ENCODE results near the gene ADIG. TPM values are rescaled to one million over a fixed set of nuclear protein-coding genes. Genes with fewer than 3 reads are reported as not detected.

The ADIG gene
- polyA plus RNA-seq, 4 donors: not detected

DNA sequence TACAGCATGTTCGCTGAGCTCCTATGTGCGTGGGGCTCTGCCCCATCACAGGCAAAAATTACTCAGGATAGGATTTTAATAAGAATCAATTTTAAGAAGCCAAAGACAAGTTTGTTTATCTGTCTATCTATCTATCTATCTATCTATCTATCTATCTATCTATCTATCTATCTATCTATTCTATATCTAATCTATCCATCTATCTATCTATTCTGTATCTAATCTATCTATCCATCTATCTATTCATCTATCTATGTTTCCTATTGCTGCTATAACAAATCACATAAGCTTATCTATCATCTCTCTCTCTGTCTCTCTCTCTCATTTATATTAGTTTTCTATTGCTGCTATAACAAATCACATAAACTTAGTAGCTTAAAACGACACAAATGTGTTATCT lies 22.3 kb downstream of the ADIG start:
- Histone ChIP-seq H3K27ac (ENCODE audit: low read depth in 1 of 3, low read length in 2 of 3) (no peak overlapping the region), H3K4me1 (ENCODE audit: control insufficient read depth in 3 of 3, insufficient read depth in 2 of 3, low read depth in 1 of 3, low read length in 2 of 3) (no peaks in the 10 kb centered on the region), H3K9me3 (ENCODE audit: control insufficient read depth in 2 of 2, insufficient read depth in 1 of 2, low read depth in 1 of 2, low read length in 1 of 2) (no peaks in the 10 kb centered on the region), H3K27me3 (ENCODE audit: control insufficient read depth in 3 of 3, insufficient read depth in 3 of 3, low read length in 3 of 3) (peaks cover 0 to 41% (median 29%) of the 10 kb centered on the region in 3 donors), H3K36me3 (ENCODE audit: control insufficient read depth in 3 of 3, insufficient read depth in 2 of 3, low read depth in 1 of 3, low read length in 3 of 3) (no peaks in the 10 kb centered on the region), H3K4me3 (ENCODE audit: low read depth in 1 of 3, low read length in 3 of 3) (no peak overlapping the region)
- WGBS, 3 donors: 60 to 76% (median 73%) methylated on average over 3 of the region's 3 CpGs
- FAIRE-seq (no peak), DNase-seq (no peak)

DNA sequence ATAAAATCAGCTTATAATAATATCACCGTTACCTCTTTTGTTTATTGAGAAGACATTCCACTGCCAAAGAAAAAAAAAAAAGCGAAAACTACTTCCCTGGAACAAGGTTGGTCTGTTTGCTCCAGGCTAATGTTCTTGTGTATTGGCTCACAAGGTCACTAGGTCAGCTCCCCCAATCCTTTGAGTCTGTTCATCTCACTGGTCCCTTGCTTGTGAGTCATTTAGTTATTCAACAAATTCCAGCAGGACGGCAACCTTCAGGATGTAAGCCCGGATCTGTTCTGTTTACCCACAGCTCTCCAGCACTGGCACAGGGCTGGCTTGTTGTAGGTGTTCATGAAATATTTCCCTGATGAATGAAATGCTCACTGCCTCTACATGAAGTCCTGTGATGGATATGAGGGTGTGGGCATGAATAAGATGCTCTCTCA lies 23.9 kb downstream of the ADIG start:
- Histone ChIP-seq H3K27ac (ENCODE audit: low read depth in 1 of 3, low read length in 2 of 3) (no peak overlapping the region), H3K27me3 (ENCODE audit: control insufficient read depth in 3 of 3, insufficient read depth in 3 of 3, low read length in 3 of 3) (peaks cover 0 to 38% (median 30%) of the 10 kb centered on the region in 3 donors), H3K9me3 (ENCODE audit: control insufficient read depth in 2 of 2, insufficient read depth in 1 of 2, low read depth in 1 of 2, low read length in 1 of 2) (no peaks in the 10 kb centered on the region), H3K4me3 (ENCODE audit: low read depth in 1 of 3, low read length in 3 of 3) (no peak overlapping the region), H3K4me1 (ENCODE audit: control insufficient read depth in 3 of 3, insufficient read depth in 2 of 3, low read depth in 1 of 3, low read length in 2 of 3) (no peaks in the 10 kb centered on the region), H3K36me3 (ENCODE audit: control insufficient read depth in 3 of 3, insufficient read depth in 2 of 3, low read depth in 1 of 3, low read length in 3 of 3) (no peaks in the 10 kb centered on the region)
- no peak for DNase-seq
- no peak for FAIRE-seq
- WGBS, 3 donors: 28 to 40% (median 37%) methylated on average over 4 of the region's 4 CpGs

- DNase-seq (no peak), FAIRE-seq (no peak)
- Histone ChIP-seq H3K9me3 (ENCODE audit: control insufficient read depth in 2 of 2, insufficient read depth in 1 of 2, low read depth in 1 of 2, low read length in 1 of 2) (no peaks in the 10 kb centered on the region), H3K4me3 (ENCODE audit: low read depth in 1 of 3, low read length in 3 of 3) (no peak overlapping the region), H3K4me1 (ENCODE audit: control insufficient read depth in 3 of 3, insufficient read depth in 2 of 3, low read depth in 1 of 3, low read length in 2 of 3) (no peaks in the 10 kb centered on the region), H3K27ac (ENCODE audit: low read depth in 1 of 3, low read length in 2 of 3) (no peak overlapping the region), H3K27me3 (ENCODE audit: control insufficient read depth in 3 of 3, insufficient read depth in 3 of 3, low read length in 3 of 3) (peaks cover 0 to 21% (median 17%) of the 10 kb centered on the region in 3 donors), H3K36me3 (ENCODE audit: control insufficient read depth in 3 of 3, insufficient read depth in 2 of 3, low read depth in 1 of 3, low read length in 3 of 3) (no peaks in the 10 kb centered on the region)
- WGBS, 3 donors: 36 to 56% (median 49%) methylated on average over 12 of the region's 12 CpGs
Measured at GRCh38 chr20:38607351-38607750, 26.4 kb downstream of the ADIG start.

DNA sequence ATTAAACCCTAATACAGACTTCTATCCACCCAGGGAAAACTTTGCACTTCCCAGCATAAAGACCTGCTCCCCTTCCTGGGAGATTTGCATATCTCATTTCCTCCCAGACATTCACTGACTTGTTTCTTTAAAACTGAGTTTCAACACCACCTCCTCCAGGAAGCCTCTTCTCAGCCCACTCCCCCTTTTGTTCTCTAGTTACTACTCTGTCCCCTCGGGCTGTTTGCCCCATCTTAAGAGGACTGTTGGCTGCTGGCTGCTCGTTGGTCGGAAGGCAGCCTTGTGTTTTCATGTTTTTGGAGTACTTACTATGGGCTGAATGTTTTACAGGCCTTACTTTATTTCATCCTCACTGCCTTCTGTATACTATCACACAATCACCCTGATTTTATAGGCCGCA lies 27.2 kb downstream of the ADIG start:
- FAIRE-seq (no peak), DNase-seq (no peak)
- H3K36me3 ChIP-seq (ENCODE audit: control insufficient read depth in 3 of 3, insufficient read depth in 2 of 3, low read depth in 1 of 3, low read length in 3 of 3): no peaks in the 10 kb centered on the region
- H3K4me1 ChIP-seq (ENCODE audit: control insufficient read depth in 3 of 3, insufficient read depth in 2 of 3, low read depth in 1 of 3, low read length in 2 of 3): no peaks in the 10 kb centered on the region
- H3K9me3 ChIP-seq (ENCODE audit: control insufficient read depth in 2 of 2, insufficient read depth in 1 of 2, low read depth in 1 of 2, low read length in 1 of 2): no peaks in the 10 kb centered on the region
- WGBS, 3 donors: 70 to 75% (median 72%) methylated on average over 4 of the region's 4 CpGs
- peaks cover 0 to 17% (median 17%) of the 10 kb centered on the region in 3 donors for H3K27me3 ChIP-seq (ENCODE audit: control insufficient read depth in 3 of 3, insufficient read depth in 3 of 3, low read length in 3 of 3)
- H3K27ac ChIP-seq (ENCODE audit: low read depth in 1 of 3, low read length in 2 of 3): no peak overlapping the region
- no peak overlapping the region for H3K4me3 ChIP-seq (ENCODE audit: low read depth in 1 of 3, low read length in 3 of 3)

GRCh38 chr20:38609815-38610214 lies 28.8 kb downstream of the ADIG start:
- H3K27ac ChIP-seq (ENCODE audit: low read depth in 1 of 3, low read length in 2 of 3): no peak overlapping the region
- 77 to 84% (median 84%) methylated on average over 4 of the region's 4 CpGs for WGBS, 3 donors
- no peak for FAIRE-seq

DNA sequence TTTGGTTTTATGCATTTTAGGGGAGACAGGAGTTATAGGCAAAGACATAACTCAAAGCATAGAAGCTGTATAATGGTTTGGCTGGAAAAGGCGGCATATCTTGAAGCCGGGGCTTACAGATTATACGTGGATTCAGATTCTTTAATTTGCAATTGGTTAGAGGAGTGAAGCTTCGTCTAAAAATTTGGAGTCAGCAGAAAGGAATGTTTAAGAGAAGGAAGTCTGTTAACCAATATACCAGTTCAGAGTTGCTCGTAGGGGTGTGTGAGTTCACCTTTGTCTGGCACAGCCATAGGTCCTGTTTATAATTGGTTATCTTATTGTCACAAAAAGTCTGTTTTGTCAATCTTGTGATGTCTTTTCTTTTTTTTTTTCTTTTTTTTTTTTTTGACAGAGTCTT lies 29.5 kb downstream of the ADIG start:
- Histone ChIP-seq H3K27me3 (ENCODE audit: control insufficient read depth in 3 of 3, insufficient read depth in 3 of 3, low read length in 3 of 3) (peaks cover 0 to 10% (median 10%) of the 10 kb centered on the region in 3 donors), H3K4me3 (ENCODE audit: low read depth in 1 of 3, low read length in 3 of 3) (no peak overlapping the region), H3K27ac (ENCODE audit: low read depth in 1 of 3, low read length in 2 of 3) (no peak overlapping the region), H3K4me1 (ENCODE audit: control insufficient read depth in 3 of 3, insufficient read depth in 2 of 3, low read depth in 1 of 3, low read length in 2 of 3) (no peaks in the 10 kb centered on the region), H3K9me3 (ENCODE audit: control insufficient read depth in 2 of 2, insufficient read depth in 1 of 2, low read depth in 1 of 2, low read length in 1 of 2) (no peaks in the 10 kb centered on the region), H3K36me3 (ENCODE audit: control insufficient read depth in 3 of 3, insufficient read depth in 2 of 3, low read depth in 1 of 3, low read length in 3 of 3) (no peaks in the 10 kb centered on the region)
- WGBS, 3 donors: 66 to 73% (median 69%) methylated on average over 5 of the region's 5 CpGs
- DNase-seq (no peak), FAIRE-seq (no peak)

More at GRCh38 chr20:38609815-38610214, 28.8 kb downstream of the ADIG start:
- Histone ChIP-seq H3K4me1 (ENCODE audit: control insufficient read depth in 3 of 3, insufficient read depth in 2 of 3, low read depth in 1 of 3, low read length in 2 of 3) (no peaks in the 10 kb centered on the region), H3K4me3 (ENCODE audit: low read depth in 1 of 3, low read length in 3 of 3) (no peak overlapping the region), H3K9me3 (ENCODE audit: control insufficient read depth in 2 of 2, insufficient read depth in 1 of 2, low read depth in 1 of 2, low read length in 1 of 2) (no peaks in the 10 kb centered on the region), H3K27me3 (ENCODE audit: control insufficient read depth in 3 of 3, insufficient read depth in 3 of 3, low read length in 3 of 3) (peaks cover 0 to 14% (median 13%) of the 10 kb centered on the region in 3 donors), H3K36me3 (ENCODE audit: control insufficient read depth in 3 of 3, insufficient read depth in 2 of 3, low read depth in 1 of 3, low read length in 3 of 3) (no peaks in the 10 kb centered on the region)
- DNase-seq: no peak

- FAIRE-seq: no peak
- WGBS, 3 donors: 35 to 54% (median 54%) methylated on average over 5 of the region's 5 CpGs
Measured at GRCh38 chr20:38612751-38613515, 31.9 kb downstream of the ADIG start.

DNA sequence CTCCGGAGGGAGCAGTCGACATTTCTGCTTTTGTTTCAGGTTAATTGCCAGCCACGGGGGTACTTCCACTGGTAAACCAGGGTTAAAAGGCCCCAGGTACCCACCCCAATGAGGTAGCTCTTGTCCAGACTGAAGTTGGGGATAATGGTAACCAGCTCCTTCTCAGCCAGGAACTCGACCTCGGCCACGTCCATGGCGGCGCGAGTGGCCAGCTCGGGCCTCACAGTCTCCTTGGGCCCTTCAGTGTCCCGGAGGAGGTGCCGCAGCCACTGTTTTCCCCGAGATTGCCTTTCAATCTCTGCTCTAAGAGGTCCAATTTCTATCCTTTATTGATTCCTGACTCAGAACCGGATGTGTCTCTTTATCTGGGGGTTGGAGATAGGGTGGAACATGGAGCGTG lies 34.3 kb downstream of the ADIG start:
- H3K4me1 ChIP-seq (ENCODE audit: control insufficient read depth in 3 of 3, insufficient read depth in 2 of 3, low read depth in 1 of 3, low read length in 2 of 3): no peaks in the 10 kb centered on the region
- FAIRE-seq (no peak), DNase-seq (no peak)
- no peak overlapping the region for H3K27ac ChIP-seq (ENCODE audit: low read depth in 1 of 3, low read length in 2 of 3)
- H3K9me3 ChIP-seq (ENCODE audit: control insufficient read depth in 2 of 2, insufficient read depth in 1 of 2, low read depth in 1 of 2, low read length in 1 of 2): no peaks in the 10 kb centered on the region
- no peak overlapping the region for H3K4me3 ChIP-seq (ENCODE audit: low read depth in 1 of 3, low read length in 3 of 3)
- WGBS, 3 donors: 81 to 87% (median 82%) methylated on average over 15 of the region's 15 CpGs
- H3K27me3 ChIP-seq (ENCODE audit: control insufficient read depth in 3 of 3, insufficient read depth in 3 of 3, low read length in 3 of 3): peaks cover 0 to 5% (median 2%) of the 10 kb centered on the region in 3 donors
- no peaks in the 10 kb centered on the region for H3K36me3 ChIP-seq (ENCODE audit: control insufficient read depth in 3 of 3, insufficient read depth in 2 of 3, low read depth in 1 of 3, low read length in 3 of 3)

More at GRCh38 chr20:38612751-38613515, 31.9 kb downstream of the ADIG start:
- peaks cover 0 to 7% (median 0%) of the 10 kb centered on the region in 3 donors for H3K27me3 ChIP-seq (ENCODE audit: control insufficient read depth in 3 of 3, insufficient read depth in 3 of 3, low read length in 3 of 3)
- no peak overlapping the region for H3K4me3 ChIP-seq (ENCODE audit: low read depth in 1 of 3, low read length in 3 of 3)
- no peaks in the 10 kb centered on the region for H3K4me1 ChIP-seq (ENCODE audit: control insufficient read depth in 3 of 3, insufficient read depth in 2 of 3, low read depth in 1 of 3, low read length in 2 of 3)
- no peak overlapping the region for H3K27ac ChIP-seq (ENCODE audit: low read depth in 1 of 3, low read length in 2 of 3)
- H3K36me3 ChIP-seq (ENCODE audit: control insufficient read depth in 3 of 3, insufficient read depth in 2 of 3, low read depth in 1 of 3, low read length in 3 of 3): no peaks in the 10 kb centered on the region
- H3K9me3 ChIP-seq (ENCODE audit: control insufficient read depth in 2 of 2, insufficient read depth in 1 of 2, low read depth in 1 of 2, low read length in 1 of 2): no peaks in the 10 kb centered on the region
- DNase-seq: no peak
